ENCODE data around the gene GPATCH8.
"Not testable (repeated sequence)": the region's sequence is repeated elsewhere in the genome, so short reads cannot be mapped to it uniquely, and the experiment has no call there.

Gene GPATCH8

DNA sequence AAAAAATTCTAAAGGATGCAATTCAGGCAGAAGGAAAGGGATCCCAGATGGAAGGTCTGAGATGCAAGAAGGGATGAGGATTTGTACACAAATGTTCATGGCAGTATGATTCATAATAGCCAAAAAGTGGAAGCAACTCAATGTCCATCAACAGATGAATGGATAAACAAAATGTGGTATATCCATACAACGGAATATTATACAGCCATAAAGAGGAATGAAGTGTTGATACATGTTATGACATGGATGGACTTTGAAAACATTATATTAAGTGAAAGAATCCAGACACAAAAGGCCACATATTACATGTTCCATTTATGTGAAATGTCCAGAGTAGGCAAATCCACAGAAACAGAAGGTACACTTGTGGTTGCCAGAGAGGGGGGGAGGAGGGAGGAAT is 23.9 kb upstream of the GPATCH8 start:
- DNase-seq (ENCODE audit: low read depth): no peak

DNA sequence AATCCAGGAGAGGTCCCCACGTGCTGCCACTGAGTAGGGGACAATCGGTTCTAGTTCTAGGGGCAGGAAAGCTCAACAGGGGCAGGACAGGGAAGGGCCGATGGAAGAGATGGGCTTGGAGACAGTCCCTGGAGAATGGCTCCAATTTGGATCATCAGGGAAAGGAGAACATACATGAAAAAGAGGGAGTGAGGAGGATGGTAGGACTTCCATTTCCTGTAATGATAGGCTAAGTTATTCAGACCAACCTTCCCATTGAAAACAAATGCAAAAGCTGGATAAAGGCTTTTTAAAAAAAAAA is 20.4 kb upstream of the GPATCH8 start:
- DNase-seq (ENCODE audit: low read depth): no peak

DNA sequence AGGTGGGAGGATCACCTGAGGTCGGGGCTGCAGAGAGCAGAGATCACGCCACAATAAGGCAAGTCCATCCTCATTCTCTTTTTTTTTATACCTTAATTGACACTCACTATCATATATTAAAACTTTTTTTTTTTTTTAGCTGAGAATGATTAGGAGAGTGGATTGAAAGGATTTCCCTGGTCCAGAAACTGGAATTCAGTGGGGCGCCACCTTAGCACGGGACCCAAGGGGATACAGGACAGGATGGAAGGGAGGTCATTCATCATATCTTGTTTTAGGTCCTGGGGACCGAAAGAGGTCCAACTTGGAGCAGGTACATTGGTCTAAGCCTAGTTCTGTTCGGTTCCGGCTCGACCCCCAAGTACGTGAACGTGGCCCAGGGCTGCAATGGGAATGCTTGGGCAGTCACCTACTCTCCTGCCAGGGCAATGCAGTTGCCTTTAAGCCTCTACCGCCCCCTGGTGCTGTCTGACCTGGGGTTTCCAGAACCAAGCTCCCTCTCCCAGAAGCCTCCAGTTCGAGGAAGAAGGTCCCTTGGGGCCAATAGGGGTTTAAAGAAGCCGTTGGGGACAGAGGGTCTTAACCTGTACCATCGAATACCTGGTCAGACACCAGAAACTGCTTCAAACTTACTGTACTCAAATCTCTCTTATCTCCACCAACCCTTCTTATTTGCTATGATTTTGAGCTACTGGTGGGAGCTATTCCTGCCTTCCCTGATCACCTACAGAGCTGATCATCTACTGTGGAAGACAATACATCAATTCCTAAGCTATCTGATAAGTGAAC is 19.9 kb upstream of the GPATCH8 start:
- peak; percentile 24 for DNase-seq (ENCODE audit: low read depth)

DNA sequence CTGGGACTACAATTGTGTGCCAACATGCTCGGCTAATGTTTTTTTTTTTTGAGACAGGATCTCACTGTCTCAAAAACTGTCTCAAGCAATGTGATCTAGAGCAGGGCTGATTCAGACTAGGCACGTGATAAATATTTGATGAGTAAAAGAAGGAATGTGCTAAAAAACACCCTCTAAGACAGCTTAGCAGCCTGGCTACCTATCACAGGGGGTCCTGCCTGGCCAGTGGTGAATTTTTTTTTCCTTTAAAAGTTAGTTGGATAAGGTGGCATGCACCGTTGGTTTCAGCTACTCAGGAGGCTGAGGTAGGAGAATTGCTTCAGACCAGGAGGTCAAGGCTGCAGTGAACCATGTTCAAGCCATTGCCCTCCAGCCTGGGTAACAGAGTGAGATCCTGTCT is 14.8 kb upstream of the GPATCH8 start:
- no peak for DNase-seq (ENCODE audit: low read depth)

DNA sequence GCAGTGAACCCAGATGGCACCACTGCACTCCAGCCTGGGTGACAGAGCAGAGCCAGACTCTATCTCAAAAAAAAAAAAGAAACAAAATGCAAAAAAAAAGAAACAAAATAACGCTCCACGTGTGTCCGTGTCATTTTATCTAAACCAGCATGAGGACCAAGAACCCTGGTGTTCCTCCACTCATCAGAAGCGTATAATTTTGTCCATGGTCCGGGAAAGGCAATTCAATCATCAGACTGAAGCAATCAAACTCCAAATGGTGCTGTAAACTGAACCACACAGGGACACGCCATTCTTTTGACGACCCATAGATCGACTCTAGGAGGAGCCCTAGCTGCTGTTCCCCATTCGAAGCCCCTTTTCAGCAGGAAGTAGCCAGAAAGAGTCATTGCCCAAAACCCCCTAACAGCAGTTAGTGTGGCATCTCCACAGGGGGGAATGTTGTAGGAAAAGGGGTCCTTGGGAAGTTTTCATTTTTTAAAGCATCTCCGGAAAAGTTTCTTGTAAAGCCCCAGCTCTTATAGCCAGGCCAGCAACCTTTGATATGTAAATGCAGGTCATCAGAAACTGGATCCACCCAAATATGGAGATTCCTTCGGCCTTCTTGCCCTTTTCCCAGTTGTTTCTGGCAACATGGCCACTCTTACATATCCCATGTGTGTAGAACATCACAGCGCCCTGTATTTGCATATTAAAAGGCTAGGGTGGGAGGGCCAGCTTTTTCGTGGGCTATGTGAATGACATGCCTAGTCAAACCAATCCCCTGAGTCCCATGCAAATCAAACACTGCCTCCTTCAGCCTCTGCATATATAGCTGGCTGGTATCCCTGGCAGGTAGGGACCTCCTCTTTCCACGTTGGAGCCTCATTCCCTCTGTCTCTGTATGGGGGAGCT is 8.3 kb upstream of the GPATCH8 start:
- not testable (repeated sequence) for DNase-seq (ENCODE audit: low read depth)

DNA sequence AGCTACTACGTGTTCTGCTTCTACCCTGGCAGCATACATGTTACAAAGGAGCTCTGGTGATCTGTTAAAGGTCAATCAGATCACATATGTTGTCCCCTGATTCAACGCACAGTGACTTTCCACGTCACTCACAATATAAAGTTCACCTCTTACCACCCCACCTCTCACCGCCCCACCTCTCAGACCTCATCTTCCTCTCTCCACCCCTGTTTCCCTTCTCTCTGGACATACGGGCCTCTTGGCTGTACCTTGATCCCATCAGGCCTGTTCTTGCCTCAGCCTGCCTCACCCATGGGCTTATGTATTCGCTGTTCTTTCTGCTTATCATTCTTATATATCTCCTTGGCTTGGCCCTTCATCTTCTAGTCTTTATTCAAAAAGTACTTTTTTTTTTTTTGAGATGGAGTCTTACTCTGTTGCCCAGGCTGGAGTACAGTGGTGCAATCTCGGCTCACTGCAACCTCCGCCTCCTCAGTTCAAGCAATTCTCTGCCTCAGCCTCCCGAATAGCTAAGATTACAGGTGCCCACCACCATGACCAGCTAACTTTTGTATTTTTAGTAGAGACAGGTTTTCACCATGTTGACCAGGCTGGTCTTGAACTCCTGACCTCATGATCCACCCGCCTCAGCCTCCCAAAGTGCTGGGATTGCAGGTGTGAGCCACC is 3.9 kb upstream of the GPATCH8 start:
- DNase-seq (ENCODE audit: low read depth): not testable (repeated sequence)

DNA sequence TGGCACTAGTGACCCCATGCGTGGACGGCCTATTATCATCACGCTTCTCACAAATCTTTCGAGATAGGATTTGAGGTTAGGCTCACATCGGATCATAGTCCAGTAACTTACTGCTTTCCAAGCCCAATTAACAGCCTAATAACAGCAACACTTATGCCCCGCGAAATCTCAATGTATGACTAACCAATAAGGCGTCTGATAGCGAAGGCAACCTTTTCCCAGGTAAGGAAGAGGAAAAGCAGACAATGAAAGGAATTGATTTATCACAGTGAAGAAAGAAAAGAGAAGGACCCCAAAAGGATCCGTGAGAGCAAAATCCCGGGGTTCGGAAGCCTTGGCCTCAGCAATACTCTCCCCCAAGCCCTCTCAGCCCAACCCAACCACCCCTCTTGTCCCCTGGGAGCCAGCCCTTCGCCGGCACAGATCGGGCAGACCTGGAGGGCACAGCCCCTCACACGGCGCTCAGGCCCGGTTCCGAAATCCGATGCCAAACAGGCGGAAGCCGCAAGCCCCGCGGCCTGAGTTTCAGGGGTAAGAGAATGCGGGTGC is 534 bp downstream of the GPATCH8 start:
- no peak for DNase-seq (ENCODE audit: low read depth)

DNA sequence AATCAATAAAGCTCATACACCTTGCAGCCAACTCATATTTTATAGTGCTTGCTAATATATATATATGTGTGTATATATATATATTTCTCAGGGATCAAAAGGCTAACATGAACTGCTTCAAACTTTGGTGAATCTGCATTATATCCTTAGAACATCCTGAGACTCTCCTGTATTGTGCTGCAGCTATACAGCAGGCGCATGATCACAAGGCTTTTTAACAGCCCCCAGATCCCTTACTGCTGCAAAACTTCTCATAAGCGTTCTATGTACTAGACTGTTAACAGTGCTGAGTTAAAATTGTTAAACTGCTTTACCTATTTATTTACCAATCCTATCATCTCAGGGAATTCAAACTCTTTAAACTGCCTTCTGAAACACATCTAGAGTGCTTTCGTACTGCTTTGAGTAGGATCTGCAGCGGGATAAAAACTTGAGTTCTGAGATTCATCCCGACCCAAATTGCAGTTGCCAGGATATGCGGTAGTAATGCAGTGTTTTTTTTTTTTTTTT is 1.3 kb downstream of the GPATCH8 start:
- DNase-seq (ENCODE audit: low read depth): no peak

DNA sequence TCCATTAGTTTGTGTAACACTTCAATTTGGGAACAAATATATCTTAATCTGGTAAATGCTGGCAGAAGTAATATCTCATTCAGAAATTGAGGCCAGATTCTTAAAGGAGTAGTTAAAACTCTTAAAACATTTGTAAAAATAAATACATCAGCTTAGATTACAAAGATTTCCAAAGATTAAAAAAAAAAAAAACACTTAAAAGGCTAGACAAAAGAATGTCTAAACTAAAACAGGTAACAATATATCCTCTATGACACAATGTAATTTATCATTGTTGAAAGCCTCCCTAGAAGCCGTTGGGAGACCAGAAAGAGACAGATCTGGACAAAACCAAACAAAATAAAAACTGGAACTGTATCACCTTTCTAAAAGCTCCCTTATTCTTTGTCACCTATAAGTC is 3.5 kb downstream of the GPATCH8 start:
- no peak for DNase-seq (ENCODE audit: low read depth)

DNA sequence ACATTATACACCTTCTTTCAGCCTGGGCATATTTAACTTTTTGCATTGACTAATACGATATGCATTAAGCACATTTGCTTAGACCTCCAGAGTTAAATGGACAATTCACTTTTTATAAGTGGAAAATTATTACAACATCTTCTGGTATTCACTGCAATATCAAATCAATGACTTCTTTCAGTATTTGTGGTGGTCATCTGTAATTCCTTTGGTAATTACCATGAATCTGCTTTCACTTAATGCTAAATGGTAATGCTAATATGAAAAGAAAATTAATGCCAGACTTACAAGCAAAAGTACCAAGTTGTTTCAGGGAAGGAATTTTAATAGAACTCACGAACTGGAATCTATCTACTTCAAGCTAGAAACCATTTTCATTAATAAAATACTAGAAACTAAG is 6.4 kb downstream of the GPATCH8 start:
- no peak for DNase-seq (ENCODE audit: low read depth)

DNA sequence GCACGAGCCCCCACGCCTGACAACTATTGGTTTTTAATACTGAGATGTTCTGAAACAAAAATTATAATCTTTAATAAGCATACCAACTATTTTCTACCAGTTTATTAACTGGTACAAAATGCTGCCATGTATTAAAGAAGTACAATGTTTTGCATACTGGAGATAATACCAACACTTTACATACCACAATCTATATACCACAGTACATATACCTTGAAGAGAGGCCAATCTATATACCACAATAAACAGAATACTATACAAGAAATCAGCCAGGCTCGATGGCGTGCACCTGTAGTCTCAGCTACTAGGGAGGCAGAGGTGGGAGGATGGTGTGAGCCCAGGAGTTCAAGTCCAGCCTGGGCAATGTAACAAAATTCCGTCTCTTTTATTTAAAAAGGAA is 9.9 kb downstream of the GPATCH8 start:
- no peak for DNase-seq (ENCODE audit: low read depth)

DNA sequence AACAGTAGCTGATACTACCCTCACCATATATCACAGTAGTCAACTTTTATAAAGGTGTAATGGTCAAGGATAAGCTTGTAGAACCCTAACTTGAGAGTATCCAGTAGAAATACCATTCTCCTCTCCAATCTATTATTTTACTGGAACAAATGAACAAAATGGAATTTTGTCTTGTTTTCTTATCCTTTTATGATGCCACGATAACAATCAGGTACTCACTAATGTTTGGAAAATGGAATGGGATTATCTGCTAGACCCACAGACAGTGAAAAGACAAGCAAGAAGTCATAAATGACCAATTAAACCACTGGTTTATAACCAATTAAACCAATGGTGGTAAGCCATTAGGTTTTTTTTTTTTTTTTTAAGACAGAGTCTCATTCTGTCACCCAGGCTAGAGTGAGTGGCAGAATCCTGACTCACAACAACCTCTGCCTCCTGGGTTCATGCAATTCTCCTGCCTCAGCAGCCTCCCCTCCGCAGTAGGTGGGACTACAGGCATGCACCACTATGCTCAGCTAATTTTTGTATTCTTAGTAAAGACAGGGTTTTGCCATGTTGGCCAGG is 10.4 kb downstream of the GPATCH8 start:
- DNase-seq (ENCODE audit: low read depth): no peak

DNA sequence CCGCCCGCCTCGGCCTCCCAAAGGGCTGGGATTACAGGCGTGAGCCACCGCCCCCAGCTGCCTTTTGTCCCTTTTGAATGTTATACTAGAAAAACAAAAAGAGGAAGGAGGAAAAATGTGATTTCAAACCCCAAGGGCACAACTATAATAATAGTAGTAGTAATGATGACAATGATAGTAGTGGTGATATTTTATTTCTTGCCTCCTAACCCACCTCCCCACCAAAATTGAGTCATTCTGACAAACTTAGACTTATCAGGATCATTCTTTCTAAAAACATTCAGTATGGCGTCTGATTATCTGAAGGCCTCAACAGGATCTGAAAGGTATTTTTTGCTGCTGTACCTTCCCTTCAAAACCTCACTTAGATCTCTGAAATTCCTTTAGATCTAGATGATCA is 13.6 kb downstream of the GPATCH8 start:
- DNase-seq (ENCODE audit: low read depth): no peak

DNA sequence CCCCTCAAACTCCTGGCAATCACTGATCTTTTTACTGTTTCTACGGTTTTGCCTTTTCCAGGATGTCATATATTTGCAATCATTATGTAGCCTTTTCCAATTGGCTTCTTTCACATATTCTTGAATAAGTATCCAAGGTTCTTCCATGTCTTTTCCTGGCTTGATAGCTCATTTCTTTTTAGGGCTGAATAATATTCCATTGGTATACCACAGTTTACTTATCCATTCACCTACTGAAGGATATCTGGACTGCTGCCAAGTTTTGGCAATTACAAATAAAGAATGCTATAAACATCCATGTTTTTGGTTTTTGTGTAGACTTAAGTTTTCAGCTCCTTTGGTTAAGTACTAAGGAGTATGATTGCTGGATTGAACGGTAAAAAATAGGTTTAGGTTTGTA is 16.0 kb downstream of the GPATCH8 start:
- no peak for DNase-seq (ENCODE audit: low read depth)

DNA sequence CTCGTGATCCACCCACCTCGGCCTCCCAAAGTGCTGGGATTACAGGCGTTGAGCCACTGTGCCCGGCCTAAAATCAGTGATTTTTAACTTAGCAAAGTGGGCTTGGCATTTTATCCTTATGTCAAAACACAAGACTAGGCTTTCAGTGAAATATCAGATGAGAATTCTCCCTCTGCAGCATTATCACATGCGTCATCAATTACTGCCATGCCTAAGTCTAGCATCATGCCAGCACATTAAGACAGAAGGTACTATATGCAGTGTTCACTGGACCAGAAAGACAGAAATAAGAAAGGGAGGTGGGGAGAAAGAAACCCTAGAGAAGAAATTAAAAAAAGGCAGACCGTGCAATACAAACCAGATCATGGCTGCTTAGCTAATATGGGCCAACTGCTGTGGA is 29.8 kb downstream of the GPATCH8 start:
- no peak for DNase-seq (ENCODE audit: low read depth)

DNA sequence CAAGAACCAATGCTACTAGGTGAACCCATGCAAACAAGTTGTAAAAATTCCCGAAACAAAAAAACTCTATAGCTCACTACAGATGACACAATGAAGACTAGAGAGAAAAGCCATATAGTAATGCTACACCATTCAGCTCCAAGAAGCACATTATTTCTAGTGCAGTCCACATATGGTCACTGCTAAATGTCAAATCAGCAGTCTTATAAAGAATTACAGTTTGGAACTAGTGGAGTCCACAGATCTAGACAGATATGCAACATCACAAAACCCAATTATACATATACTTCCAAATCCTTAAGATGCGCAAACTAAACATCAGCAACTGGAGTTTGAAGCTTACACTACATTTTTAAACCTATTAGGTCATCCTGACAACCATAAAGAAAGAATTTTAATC is 33.5 kb downstream of the GPATCH8 start:
- no peak for DNase-seq (ENCODE audit: low read depth)

DNA sequence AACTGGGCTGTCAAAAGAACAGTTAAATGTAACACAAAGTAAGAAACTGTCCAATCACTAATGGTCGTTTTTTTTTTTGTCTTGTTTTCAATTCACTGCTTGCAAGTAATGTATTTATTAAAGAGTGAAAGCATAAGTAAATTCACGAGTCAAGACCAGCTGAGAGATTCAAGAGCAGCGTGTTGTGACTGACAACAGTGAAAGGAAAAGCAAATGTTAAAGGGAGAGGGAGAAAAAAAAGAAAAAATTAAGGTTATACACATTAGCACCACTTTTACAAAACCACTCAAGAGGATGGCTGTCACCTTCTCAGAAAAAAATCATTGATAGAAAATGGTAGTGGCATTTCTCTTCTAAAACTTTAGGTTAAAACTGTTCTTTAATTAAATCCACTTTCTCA is 36.1 kb downstream of the GPATCH8 start:
- no peak for DNase-seq (ENCODE audit: low read depth)

DNA sequence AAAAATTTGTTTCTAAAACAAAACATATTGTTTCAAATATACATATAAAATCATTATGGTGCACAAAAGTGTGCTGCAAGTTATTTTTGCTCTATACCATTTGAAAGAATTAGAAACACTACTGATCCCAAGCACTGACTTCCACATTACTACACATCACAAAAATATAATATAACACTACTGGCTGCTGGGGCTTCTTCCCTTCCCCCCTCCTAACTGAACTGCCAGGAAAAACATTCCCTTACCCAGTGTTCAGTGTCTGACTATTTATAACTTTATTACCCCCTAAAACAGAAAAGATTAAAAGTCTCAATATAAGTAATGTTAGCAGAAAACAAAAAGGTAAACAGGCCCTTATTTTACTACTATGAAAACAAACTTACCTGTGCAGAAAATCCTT is 36.9 kb downstream of the GPATCH8 start:
- DNase-seq (ENCODE audit: low read depth): no peak

DNA sequence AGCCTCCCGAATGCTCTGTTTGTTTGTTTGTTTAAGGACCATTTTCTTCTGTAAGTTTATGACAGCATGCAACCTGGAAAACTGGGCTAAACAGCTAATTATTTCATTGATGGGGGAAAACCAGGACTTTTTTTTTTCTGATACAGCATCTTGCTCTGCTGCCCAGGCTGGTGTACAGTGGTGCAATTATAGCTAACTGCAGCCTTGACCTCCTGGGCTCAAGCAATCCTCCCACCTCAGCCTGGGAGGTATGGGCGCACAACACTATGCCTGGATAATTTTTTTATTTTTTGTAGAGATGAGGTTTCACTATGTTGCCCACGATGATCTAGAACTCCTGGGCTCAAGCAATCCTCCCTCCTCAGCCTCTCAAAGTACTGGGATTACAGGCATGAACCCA is 37.3 kb downstream of the GPATCH8 start:
- DNase-seq (ENCODE audit: low read depth): no peak

DNA sequence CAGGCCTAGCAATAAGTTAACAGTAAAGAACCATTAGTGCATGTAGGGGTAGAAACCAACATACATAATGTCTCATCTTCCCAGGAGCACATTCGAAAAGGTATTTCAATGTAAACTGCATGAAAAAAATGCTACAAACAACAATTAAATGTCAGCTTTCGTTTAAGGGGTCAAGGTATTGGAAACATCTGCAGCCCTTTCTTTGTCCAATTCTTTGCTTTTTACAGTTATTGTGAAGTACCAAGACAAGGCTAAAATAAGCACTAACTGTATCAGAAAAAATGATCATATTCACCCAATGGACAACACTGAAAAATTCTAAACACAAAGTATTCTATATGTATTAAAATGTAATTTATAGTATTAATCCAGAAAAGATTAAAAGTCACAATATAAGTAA is 37.9 kb downstream of the GPATCH8 start:
- no peak for DNase-seq (ENCODE audit: low read depth)

DNA sequence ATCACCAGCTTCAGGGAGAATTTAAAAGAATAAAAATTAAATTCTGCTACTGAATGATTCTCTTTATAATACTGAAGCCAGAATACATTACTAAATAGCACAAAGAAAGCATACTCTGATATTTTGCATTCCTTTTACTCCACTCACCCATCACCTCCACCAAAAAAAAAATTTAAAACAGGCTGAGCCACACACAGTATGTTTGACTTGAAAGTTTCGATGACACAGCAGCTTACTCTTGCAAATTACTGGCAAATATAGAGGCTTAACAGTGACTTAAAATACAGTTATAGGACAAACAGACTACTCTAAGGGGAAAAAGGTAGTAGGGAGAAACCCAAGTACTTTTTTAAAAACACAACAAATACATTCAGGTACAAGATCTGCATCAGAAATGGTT is 39.2 kb downstream of the GPATCH8 start:
- no peak for DNase-seq (ENCODE audit: low read depth)

DNA sequence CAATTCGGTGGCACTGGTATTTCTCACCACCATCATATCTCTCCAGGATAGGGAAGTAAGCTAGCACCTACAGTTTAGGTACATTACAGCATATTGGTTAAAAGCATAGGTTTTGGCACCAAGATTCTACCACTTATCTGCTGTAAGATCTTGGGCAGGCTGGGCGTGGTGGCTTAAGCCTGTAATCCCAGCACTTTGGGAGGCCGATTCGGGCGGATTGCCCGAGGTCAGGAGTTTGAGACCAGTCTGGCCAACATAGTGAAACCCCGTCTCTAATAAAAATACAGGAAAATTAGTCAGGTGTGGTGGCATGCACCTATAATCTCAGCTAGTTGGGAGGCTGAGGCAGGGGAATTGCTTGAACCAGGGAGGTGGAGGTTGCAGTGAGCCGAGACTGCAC is 51.4 kb downstream of the GPATCH8 start:
- no peak for DNase-seq (ENCODE audit: low read depth)

Data from stimulated activated CD8-positive, alpha-beta memory T cell treated with anti-CD3 and anti-CD28 coated beads, Interleukin-15, amount 100 ng/mL, for 1 hour (primary cell).